Measurements from ENCODE around the gene ANKLE1.
"Not testable (repeated sequence)": the region's sequence is repeated elsewhere in the genome, so short reads cannot be mapped to it uniquely, and the experiment has no call there.

ANKLE1 gene

DNA sequence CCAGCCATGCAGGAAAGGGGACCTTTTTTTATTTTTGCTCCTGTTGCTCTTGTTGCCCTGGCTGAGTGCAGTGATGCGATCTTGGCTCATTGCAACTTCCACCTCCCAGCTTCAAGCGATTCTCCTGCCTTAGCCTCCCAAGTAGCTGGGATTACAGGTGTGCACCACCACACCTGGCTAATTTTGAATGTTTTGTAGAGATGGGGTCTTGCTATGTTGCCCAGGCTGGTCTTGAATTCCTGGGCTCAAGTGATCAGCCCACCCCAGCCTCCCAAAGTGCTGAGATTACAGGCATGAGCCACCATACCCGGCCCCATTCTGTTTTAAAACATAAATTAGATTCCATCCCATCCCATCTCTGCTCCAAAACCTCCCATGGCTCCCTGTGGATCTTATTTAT lies 6.8 kb upstream of the ANKLE1 start:
- H3K9me3 ChIP-seq (ENCODE audit: control insufficient read depth, low read length); H3K4me3 ChIP-seq (ENCODE audit: low read length); H3K27me3 ChIP-seq (ENCODE audit: control insufficient read depth, insufficient read depth, low read length); H3K9ac ChIP-seq (ENCODE audit: low read length); H3K4me1 ChIP-seq (ENCODE audit: control insufficient read depth, insufficient read depth, low read length): not testable (repeated sequence)
- H3K36me3 ChIP-seq (ENCODE audit: control insufficient read depth, insufficient read depth, low read length) = peaks cover 23% of the 10 kb centered on the region

DNA sequence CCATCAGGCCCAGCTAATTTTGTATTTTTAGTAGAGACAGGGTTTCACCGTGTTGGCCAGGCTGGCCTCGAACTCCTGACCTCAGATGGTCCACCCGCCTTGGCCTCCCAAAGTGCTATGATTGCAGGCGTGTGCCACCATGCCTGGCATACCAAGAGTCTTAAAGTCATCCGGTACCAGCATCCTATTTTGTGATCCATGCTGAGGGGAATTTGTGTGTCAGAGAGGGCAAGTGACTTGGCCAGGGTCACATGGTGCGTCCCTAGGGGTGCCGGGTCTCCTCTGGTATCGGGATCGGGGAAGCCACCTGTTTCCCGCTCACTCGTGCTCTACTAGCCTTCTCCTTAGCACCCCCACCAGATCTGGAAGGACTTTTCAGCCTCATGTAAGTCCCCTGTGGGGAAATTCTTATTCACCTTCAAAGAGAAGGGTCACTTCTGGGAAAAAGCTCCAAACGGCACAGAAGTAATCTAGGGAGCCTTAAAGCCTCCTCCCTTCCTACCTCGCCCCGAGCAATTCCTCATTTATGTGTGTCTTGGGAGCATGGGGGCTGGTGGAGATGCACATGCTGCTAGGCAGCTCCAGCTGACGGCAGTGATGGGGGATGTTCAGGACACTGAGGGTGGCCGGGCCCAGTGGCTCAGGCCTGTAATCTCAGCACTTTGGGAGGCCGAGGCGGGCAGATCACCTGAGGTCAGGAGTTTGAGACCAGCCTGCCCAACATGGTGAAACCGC lies 6.1 kb upstream of the ANKLE1 start:
- no peak overlapping the region for H3K9ac ChIP-seq (ENCODE audit: low read length)
- H3K36me3 ChIP-seq (ENCODE audit: control insufficient read depth, insufficient read depth, low read length) = peaks cover 23% of the 10 kb centered on the region
- H3K27me3 ChIP-seq (ENCODE audit: control insufficient read depth, insufficient read depth, low read length) = no peaks in the 10 kb centered on the region
- H3K9me3 ChIP-seq (ENCODE audit: control insufficient read depth, low read length) = no peaks in the 10 kb centered on the region
- H3K4me1 ChIP-seq (ENCODE audit: control insufficient read depth, insufficient read depth, low read length) = no peaks in the 10 kb centered on the region
- no peak overlapping the region for H3K4me3 ChIP-seq (ENCODE audit: low read length)

DNA sequence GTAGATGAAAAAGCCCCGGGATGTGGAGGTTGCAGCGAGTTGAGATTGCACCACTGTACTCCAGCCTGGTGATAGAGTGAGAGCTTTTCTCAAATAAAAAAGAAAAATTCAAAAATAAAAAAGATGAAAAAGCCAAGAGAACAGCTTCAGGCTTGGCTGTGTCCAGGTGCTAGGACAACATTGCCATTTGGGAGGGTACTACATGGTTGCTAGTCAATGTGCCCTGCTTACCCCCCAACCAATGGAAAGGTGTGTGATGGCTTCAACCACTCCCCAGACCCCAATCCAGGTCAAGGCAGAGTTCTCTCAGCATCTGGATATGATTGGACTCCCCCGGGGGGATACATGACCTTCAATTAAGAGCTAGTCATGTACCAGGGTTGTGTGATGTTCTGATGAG lies 2.3 kb upstream of the ANKLE1 start:
- Histone ChIP-seq H3K4me3 (ENCODE audit: low read length) (no peak overlapping the region), H3K4me1 (ENCODE audit: control insufficient read depth, insufficient read depth, low read length) (peaks cover 14% of the 10 kb centered on the region), H3K36me3 (ENCODE audit: control insufficient read depth, insufficient read depth, low read length) (peaks cover 11% of the 10 kb centered on the region), H3K9me3 (ENCODE audit: control insufficient read depth, low read length) (no peaks in the 10 kb centered on the region), H3K9ac (ENCODE audit: low read length) (no peak overlapping the region), H3K27me3 (ENCODE audit: control insufficient read depth, insufficient read depth, low read length) (peaks cover 14% of the 10 kb centered on the region)

DNA sequence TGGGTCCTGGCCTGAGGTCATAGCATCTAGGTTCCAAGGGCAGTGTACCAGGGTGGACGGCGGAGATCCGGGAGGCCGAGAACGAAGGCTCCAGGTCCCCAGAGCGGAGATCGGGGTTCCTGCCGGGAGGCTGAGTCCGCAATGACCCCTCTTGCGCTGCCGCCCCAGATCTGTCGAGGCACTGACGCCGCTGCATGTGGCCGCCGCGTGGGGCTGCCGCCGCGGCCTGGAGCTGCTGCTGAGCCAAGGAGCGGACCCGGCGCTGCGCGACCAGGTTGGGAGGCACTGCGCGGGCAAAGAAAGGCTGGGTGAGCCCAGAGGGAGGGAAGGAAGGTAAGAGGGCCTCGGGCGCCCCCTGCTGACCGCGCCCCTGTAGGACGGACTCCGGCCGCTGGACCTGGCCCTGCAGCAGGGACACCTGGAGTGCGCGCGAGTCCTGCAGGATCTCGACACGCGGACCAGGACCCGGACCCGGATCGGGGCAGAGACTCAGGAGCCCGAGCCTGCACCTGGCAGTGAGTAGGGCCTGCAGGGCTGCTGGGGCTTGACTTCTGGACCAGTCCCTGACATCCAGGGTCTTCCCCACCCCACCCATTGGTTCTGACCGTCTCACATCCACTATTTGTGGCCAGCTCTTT lies 906 bp downstream of the ANKLE1 start:
- peaks cover 14% of the 10 kb centered on the region for H3K27me3 ChIP-seq (ENCODE audit: control insufficient read depth, insufficient read depth, low read length)
- H3K9me3 ChIP-seq (ENCODE audit: control insufficient read depth, low read length) = no peaks in the 10 kb centered on the region
- H3K4me3 ChIP-seq (ENCODE audit: low read length) = no peak overlapping the region
- H3K9ac ChIP-seq (ENCODE audit: low read length) = peak overlapping the region; percentile 50
- H3K4me1 ChIP-seq (ENCODE audit: control insufficient read depth, insufficient read depth, low read length) = peaks cover 14% of the 10 kb centered on the region
- H3K36me3 ChIP-seq (ENCODE audit: control insufficient read depth, insufficient read depth, low read length) = no peaks in the 10 kb centered on the region

DNA sequence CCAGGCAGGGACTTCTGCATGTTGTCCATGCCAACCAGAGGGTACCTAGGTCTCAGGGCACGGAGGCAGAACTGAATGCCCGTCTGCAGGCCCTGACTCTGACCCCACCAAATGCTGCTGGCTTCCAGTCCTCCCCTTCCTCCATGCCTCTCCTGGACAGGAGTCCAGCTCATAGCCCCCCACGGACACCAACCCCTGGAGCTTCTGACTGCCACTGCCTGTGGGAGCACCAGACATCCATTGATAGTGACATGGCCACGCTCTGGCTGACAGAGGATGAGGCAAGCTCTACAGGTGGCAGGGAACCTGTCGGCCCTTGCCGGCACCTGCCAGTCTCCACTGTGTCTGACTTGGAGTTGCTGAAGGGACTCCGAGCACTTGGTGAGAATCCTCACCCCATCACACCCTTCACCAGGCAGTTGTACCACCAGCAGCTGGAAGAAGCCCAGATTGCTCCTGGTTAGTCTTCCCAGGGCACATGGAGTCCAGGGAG lies 1.8 kb downstream of the ANKLE1 start:
- H3K36me3 ChIP-seq (ENCODE audit: control insufficient read depth, insufficient read depth, low read length) = no peaks in the 10 kb centered on the region
- no peak overlapping the region for H3K4me3 ChIP-seq (ENCODE audit: low read length)
- H3K9me3 ChIP-seq (ENCODE audit: control insufficient read depth, low read length) = no peaks in the 10 kb centered on the region
- peaks cover 14% of the 10 kb centered on the region for H3K4me1 ChIP-seq (ENCODE audit: control insufficient read depth, insufficient read depth, low read length)
- peaks cover 16% of the 10 kb centered on the region for H3K27me3 ChIP-seq (ENCODE audit: control insufficient read depth, insufficient read depth, low read length)
- H3K9ac ChIP-seq (ENCODE audit: low read length) = no peak overlapping the region

DNA sequence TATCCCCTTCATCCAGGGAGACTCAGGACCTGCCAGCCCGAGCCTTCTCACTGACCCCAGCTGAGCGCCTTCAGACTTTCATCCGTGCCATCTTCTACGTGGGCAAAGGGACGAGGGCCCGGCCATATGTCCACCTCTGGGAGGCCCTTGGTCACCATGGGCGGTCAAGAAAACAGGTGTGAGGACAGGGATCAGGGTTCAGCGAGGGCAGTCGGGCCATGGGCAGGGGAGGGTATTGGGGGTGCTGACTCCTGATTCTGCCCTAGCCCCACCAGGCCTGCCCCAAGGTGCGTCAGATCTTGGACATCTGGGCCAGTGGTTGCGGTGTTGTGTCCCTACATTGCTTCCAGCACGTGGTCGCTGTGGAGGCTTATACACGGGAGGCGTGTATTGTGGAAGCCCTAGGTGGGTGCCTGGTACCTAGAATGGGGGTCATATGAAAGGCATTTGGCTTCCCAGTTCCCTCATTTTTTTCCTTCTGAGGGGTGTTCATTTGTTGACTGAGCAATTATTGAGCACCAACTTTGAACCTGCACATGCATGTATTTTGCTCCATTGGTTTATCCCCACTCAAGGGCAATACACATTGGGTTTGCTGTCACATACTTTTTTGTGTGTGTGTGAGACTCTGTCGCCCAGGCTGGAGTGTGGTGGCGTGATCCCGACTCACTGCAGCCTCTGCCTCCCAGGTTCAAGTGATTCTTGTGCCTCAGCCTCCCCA lies 3.9 kb downstream of the ANKLE1 start:
- peaks cover 18% of the 10 kb centered on the region for H3K27me3 ChIP-seq (ENCODE audit: control insufficient read depth, insufficient read depth, low read length)
- H3K4me3 ChIP-seq (ENCODE audit: low read length) = no peak overlapping the region
- no peaks in the 10 kb centered on the region for H3K9me3 ChIP-seq (ENCODE audit: control insufficient read depth, low read length)
- H3K4me1 ChIP-seq (ENCODE audit: control insufficient read depth, insufficient read depth, low read length) = peaks cover 14% of the 10 kb centered on the region
- H3K36me3 ChIP-seq (ENCODE audit: control insufficient read depth, insufficient read depth, low read length) = no peaks in the 10 kb centered on the region
- no peak overlapping the region for H3K9ac ChIP-seq (ENCODE audit: low read length)

DNA sequence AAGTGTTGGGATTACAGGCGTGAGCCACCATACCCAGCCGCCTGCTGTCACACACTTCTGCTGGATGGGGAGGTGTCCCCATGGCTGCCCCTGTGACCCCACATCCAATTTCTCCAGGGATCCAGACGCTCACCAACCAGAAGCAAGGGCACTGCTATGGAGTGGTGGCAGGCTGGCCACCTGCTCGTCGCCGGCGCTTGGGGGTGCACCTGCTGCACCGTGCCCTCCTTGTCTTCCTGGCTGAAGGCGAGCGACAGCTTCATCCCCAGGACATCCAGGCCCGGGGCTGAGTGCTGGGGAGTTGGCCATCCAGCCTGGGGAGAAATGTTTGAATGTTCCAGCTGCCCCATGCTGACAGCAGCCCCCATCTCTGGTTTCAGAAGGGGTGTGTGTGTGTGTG lies 4.6 kb downstream of the ANKLE1 start:
- H3K27me3 ChIP-seq (ENCODE audit: control insufficient read depth, insufficient read depth, low read length) = peaks cover 17% of the 10 kb centered on the region
- H3K4me3 ChIP-seq (ENCODE audit: low read length) = no peak overlapping the region
- H3K4me1 ChIP-seq (ENCODE audit: control insufficient read depth, insufficient read depth, low read length) = peaks cover 13% of the 10 kb centered on the region
- no peaks in the 10 kb centered on the region for H3K36me3 ChIP-seq (ENCODE audit: control insufficient read depth, insufficient read depth, low read length)
- H3K9me3 ChIP-seq (ENCODE audit: control insufficient read depth, low read length) = no peaks in the 10 kb centered on the region
- H3K9ac ChIP-seq (ENCODE audit: low read length) = no peak overlapping the region

DNA sequence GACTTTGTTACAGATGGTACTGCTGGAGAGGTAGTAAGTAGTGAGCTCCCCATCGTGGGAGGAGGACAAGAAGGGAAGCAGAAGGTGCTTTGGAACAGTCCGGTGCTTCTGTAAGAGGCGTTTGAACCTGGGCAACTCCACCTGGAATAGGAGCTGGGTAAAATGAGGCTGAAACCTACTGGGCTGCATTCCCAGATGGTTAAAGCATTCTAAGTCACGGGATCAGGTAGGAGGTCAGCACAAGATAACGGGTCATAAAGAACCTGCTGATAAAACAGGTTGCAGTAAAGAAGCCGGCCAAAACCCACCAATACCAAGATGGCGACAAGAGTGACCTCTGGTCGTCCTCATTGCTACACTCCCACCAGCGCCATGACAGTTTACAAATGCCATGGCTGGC lies 5.1 kb downstream of the ANKLE1 start:
- H3K4me1 ChIP-seq (ENCODE audit: control insufficient read depth, insufficient read depth, low read length) = peaks cover 8% of the 10 kb centered on the region
- peaks cover 12% of the 10 kb centered on the region for H3K27me3 ChIP-seq (ENCODE audit: control insufficient read depth, insufficient read depth, low read length)
- H3K4me3 ChIP-seq (ENCODE audit: low read length) = no peak overlapping the region
- H3K36me3 ChIP-seq (ENCODE audit: control insufficient read depth, insufficient read depth, low read length) = no peaks in the 10 kb centered on the region
- no peak overlapping the region for H3K9ac ChIP-seq (ENCODE audit: low read length)
- no peaks in the 10 kb centered on the region for H3K9me3 ChIP-seq (ENCODE audit: control insufficient read depth, low read length)

DNA sequence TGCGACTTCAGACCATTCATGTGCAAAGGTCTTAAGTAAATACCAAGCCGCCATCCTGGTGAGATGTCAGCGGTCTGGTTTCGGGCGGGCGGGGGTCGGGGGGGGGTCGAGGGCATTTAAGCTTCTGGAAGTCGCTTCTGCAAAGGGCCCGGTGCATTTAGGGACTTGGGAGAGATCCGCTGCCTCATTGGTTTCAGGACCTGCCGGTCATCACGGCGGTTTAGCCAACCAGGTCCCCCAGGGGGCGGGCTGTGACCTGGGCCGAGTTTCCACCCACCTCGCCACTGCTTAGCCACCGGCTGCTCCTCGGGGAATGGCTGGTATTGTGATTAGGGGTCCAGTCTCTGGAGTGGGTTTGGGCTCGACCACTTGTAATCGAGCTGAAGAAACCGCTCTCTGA lies 7.8 kb downstream of the ANKLE1 start:
- Histone ChIP-seq H3K9ac (ENCODE audit: low read length) (no peak overlapping the region), H3K36me3 (ENCODE audit: control insufficient read depth, insufficient read depth, low read length) (no peaks in the 10 kb centered on the region), H3K27me3 (ENCODE audit: control insufficient read depth, insufficient read depth, low read length) (peaks cover 4% of the 10 kb centered on the region), H3K4me3 (ENCODE audit: low read length) (no peak overlapping the region), H3K9me3 (ENCODE audit: control insufficient read depth, low read length) (no peaks in the 10 kb centered on the region), H3K4me1 (ENCODE audit: control insufficient read depth, insufficient read depth, low read length) (peaks cover 7% of the 10 kb centered on the region)

DNA sequence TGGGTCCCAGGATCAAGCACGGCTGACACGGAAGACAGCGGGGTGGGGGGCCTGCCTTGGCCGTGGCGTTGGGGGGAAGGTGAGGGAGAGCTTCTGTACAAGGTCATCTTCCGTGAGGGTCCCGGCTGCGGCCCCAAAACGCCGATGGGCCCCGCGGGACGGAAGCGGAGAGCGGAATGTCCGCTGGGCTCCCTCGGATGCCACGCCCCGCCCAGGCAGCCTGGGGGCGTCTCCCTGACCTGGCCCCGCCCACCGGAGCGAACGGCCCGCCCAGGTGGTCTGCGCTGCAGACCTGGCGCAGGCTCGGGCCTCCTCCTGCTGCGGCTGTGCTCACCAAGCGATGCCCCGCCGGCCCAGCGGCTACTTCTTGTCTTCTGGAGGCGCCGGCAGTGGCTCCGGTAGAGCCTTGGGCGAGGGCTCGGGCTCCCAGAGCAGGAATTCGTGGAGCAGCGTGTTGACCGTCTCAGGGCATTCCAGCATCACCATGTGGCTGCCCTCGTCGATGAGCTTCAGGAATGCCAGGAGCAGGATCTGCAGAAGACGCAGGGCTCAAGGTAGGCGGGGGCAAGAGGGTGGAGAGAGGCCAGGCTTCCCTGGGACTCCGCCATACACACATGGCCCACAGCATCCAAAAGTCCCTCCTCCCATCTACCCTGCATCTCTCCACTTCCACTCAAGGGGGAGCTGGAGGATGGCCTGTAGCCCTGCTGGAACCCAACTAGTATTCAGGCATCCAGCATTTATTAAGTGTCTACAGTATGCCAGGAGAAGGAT lies 10.8 kb downstream of the ANKLE1 start:
- H3K4me3 ChIP-seq (ENCODE audit: low read length) = peak overlapping the region; percentile 41
- peak overlapping the region; percentile 59 for H3K9ac ChIP-seq (ENCODE audit: low read length)
- no peaks in the 10 kb centered on the region for H3K36me3 ChIP-seq (ENCODE audit: control insufficient read depth, insufficient read depth, low read length)
- peaks cover 4% of the 10 kb centered on the region for H3K27me3 ChIP-seq (ENCODE audit: control insufficient read depth, insufficient read depth, low read length)
- no peaks in the 10 kb centered on the region for H3K9me3 ChIP-seq (ENCODE audit: control insufficient read depth, low read length)
- peaks cover 7% of the 10 kb centered on the region for H3K4me1 ChIP-seq (ENCODE audit: control insufficient read depth, insufficient read depth, low read length)

DNA sequence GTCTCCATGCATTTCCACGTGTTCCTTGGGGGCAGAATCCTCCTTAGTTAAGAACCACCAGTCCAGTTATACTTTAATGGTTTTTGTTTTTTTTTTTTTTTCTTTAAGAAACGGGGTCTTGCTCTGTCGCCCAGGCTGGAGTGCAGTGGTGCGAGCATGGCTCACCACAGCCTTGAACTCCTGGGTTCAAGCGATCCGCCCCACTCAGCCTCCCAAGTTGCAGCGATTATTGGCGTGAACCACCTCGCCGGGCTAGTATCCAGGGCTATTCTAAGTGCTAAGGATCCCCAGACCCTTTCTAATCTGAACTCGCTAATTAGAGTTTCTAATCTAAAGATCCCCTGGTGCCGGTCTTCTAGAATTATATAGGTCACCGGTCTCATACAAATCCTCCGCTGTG lies 11.9 kb downstream of the ANKLE1 start:
- Histone ChIP-seq H3K9ac (ENCODE audit: low read length) (no peak overlapping the region), H3K36me3 (ENCODE audit: control insufficient read depth, insufficient read depth, low read length) (no peaks in the 10 kb centered on the region), H3K9me3 (ENCODE audit: control insufficient read depth, low read length) (no peaks in the 10 kb centered on the region), H3K4me3 (ENCODE audit: low read length) (no peak overlapping the region), H3K27me3 (ENCODE audit: control insufficient read depth, insufficient read depth, low read length) (peaks cover 1% of the 10 kb centered on the region), H3K4me1 (ENCODE audit: control insufficient read depth, insufficient read depth, low read length) (peaks cover 7% of the 10 kb centered on the region)
